Measurements from ENCODE around the gene TMEM138.

Gene TMEM138

GRCh38 chr11:61406067-61406466, 43.9 kb downstream of the TMEM138 start:
- DNase-seq (ENCODE audit: low read depth in 2 of 2): no peak

DNA sequence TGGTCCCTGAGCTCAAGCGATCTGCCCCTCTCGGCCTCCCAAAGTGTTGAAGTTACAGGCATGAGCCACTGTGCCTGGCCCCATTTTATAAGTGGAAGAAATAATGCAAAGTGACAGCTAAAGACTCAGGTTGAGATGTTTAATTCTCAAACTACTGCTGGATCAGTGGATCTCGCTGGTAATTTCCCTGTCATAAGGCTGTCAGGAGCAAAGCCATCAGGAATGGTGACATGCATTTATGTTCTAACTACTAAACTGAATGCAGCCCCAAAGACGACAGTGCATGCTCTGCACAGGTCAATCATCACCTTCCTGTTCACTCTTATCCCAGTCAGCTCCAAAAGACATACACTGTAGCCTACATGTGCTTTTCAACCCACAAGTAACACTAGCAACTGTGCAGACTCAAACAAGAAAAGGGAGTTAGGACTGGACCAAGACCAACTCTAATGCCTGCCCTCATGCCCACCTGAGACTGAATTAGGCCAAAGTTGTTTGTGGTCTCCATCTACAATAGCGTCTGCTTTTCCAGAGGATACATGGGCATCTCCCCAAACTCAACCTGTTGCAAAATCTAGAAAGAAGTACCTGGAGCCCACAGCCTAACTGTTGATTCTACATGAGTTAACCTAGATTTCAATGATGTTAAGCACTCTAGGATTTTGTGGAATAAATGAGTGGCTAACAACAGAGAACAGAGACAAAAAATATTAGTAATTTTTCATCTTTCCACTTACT, 45.0 kb downstream of the TMEM138 start:
- no peak for DNase-seq (ENCODE audit: low read depth in 2 of 2)

DNA sequence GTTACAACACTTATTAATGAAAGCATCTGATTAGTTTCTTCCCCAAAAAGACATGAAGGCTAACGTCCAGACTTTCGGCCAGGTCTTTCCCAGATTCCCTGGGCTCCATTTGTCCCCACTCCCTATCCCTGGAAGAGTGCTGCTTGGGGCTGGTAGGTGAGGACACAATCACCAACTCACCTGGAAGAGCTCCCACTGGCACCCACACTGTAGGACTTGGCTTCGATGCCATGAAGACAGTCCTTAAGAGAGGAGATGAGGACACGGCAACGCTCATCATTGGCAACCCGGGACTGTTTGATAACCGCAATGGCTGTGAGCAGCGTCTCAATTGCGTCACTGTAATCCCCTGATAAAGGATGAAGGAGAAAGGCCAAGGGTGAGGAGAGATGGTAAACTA, 49.4 kb downstream of the TMEM138 start:
- no peak for DNase-seq (ENCODE audit: low read depth in 2 of 2)

GRCh38 chr11:61413496-61413895, 51.3 kb downstream of the TMEM138 start:
- DNase-seq (ENCODE audit: low read depth in 2 of 2): no peak

- DNase-seq (ENCODE audit: low read depth in 2 of 2): no peak
Observed at GRCh38 chr11:61414547-61414946, 52.4 kb downstream of the TMEM138 start.

- DNase-seq (ENCODE audit: low read depth in 2 of 2): no peak
Observed at GRCh38 chr11:61415381-61415780, 53.2 kb downstream of the TMEM138 start.

DNA sequence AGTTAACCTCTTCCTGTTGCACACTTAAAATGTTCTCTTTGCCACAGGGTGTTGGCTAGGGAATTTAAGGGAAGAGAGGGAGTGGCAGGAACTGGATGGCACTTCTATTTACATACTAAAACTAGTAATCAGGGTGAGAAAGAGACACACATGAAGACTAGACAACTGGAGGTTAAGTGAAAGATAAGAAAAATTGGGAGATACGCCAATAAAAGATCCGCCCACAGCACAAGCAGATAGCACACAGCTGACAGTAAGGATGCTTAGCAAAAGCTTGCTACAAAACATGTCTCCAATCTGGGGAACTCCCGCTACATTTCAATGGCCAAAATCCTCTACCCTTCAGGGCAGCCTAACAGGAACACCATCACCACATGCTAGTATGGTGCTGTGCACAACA, 54.8 kb downstream of the TMEM138 start:
- no peak for DNase-seq (ENCODE audit: low read depth in 2 of 2)

DNA sequence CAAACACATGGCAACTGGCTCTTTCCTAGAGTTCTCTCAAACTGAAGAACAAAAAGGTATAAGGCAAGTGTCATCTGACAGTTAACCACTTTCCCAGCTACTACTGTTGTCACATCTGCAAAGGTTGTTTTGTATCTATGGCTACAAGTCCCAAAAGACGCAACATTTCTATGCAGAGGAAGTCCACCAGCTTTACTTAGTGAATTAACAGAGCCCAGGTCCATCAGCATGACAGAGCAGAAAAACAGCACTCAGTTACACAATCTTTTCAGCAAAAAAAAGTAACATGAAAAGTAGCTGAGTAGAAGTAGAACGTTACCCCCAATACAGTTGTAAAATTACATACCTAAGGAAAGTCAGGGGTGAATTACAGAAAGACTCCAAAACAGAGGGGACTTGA, 55.5 kb downstream of the TMEM138 start:
- no peak for DNase-seq (ENCODE audit: low read depth in 2 of 2)

DNA sequence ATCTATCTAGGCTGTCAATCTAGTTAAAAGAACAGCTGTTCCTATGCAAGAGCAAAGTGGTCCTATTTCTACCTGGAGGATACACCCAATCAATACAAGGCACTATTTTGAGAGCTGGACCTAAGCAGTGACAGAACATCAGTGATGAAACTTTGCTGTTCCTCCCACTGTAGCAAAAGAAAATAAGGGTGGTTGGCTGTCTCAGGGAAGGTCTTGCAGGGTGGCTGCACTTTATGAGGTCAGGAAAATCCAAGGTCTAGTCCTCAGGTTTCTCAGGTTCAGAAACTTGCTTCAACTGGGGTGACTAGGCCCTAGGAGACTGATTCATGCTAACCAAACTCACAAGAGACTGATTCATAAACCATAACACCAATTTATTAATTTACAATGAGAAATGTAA, 56.0 kb downstream of the TMEM138 start:
- no peak for DNase-seq (ENCODE audit: low read depth in 2 of 2)

Measured in stimulated activated CD8-positive, alpha-beta memory T cell treated with anti-CD3 and anti-CD28 coated beads, Interleukin-15, amount 100 ng/mL, for 48 hours (primary cell).